IMR-90 (cell line): ENCODE measurements around the gene ARPC5. TPM values are rescaled to one million over a fixed set of nuclear protein-coding genes. Genes with fewer than 3 reads are reported as not detected.

ENCODE experiments used
- ATAC-seq: fragments of 200-7000 bp; cut with Tn5 transposase; 2 replicates; pipeline ENCODE4 v1.9.1; 2020; ENCODE audit warnings: low read depth, mild to moderate bottlenecking, moderate library complexity
- BruUV-seq: library from RNA; stranded (reverse); fragments of 400-500 nt; replicated peaks from 2 replicates; lab custom pipeline; 2021; lab: Mats Ljungman, UMichigan
- CTCF ChIA-PET: fragments of 300-600 bp; formaldehyde crosslinking; extraction: SDS; loops from one replicate; lab custom pipeline; 2021; ENCODE audit warnings: antibody characterized with exemption; lab: Yijun Ruan, JAX
- POLR2A ChIA-PET: fragments of 300-600 bp; sonication (Branson Sonifier 250); formaldehyde crosslinking; loops from one replicate; lab custom pipeline; 2022; ENCODE audit warnings: antibody characterized with exemption; ENCODE audit not compliant: unreplicated experiment; lab: Charles Lee
- DNase-seq: peaks from one replicate; pipeline ENCODE4 v3.0.0; 2013
- H2AFZ ChIP-seq: replicated peaks from 2 replicates; pipeline ENCODE3; 2013; ENCODE audit warnings: low read length, mild to moderate bottlenecking; ENCODE audit not compliant: poor library complexity
- H2AK5ac ChIP-seq: 2 replicates; pipeline ENCODE4 v1.6.1; 2013; ENCODE audit warnings: low read depth, low read length, inconsistent platforms
- H2AK9ac ChIP-seq: replicated peaks from 2 replicates; pipeline ENCODE3; 2013; ENCODE audit warnings: mild to moderate bottlenecking, low read depth, low read length, moderate library complexity; ENCODE audit not compliant: poor library complexity
- H2BK120ac ChIP-seq: 2 replicates; pipeline ENCODE4 v1.6.1; 2013; ENCODE audit warnings: low read depth, low read length, inconsistent platforms
- H2BK15ac ChIP-seq: 3 replicates; pipeline ENCODE4 v1.6.1; 2013; ENCODE audit warnings: low read depth, low read length, inconsistent platforms
- H2BK20ac ChIP-seq: 2 replicates; pipeline ENCODE4 v1.6.1; 2013; ENCODE audit warnings: low read depth, mild to moderate bottlenecking, inconsistent platforms, low read length, moderate library complexity
- H2BK5ac ChIP-seq: 2 replicates; pipeline ENCODE4 v1.6.1; 2013; ENCODE audit warnings: mild to moderate bottlenecking, low read depth, low read length, inconsistent platforms; ENCODE audit not compliant: poor library complexity, severe bottlenecking
- H3K14ac ChIP-seq: replicated peaks from 2 replicates; pipeline ENCODE4 v1.6.1; 2013; ENCODE audit warnings: low read depth, low read length, inconsistent platforms
- H3K18ac ChIP-seq: 2 replicates; pipeline ENCODE4 v1.6.1; 2013; ENCODE audit warnings: low read depth, low read length, control low read depth
- H3K23ac ChIP-seq: 2 replicates; pipeline ENCODE4 v1.6.1; 2013; ENCODE audit warnings: low read depth, low read length, inconsistent platforms
- H3K27ac ChIP-seq: 2 replicates; pipeline ENCODE4 v1.5.1; 2013; ENCODE audit warnings: mild to moderate bottlenecking, control low read depth, low read length; ENCODE audit not compliant: insufficient read depth
- H3K27me3 ChIP-seq: 2 replicates; pipeline ENCODE4 v1.6.1; 2013; ENCODE audit warnings: low read length; ENCODE audit not compliant: control insufficient read depth, insufficient read depth
- H3K36me3 ChIP-seq: 2 replicates; pipeline ENCODE4 v1.6.1; 2013; ENCODE audit warnings: low read length, mixed read lengths; ENCODE audit not compliant: control insufficient read depth, insufficient read depth
- H3K4ac ChIP-seq: 2 replicates; pipeline ENCODE4 v1.6.1; 2013; ENCODE audit warnings: low read depth, low read length, inconsistent platforms
- H3K4me1 ChIP-seq: 2 replicates; pipeline ENCODE4 v1.6.1; 2013; ENCODE audit warnings: low read length, mixed read lengths; ENCODE audit not compliant: control insufficient read depth, insufficient read depth
- H3K4me2 ChIP-seq: 2 replicates; pipeline ENCODE4 v1.6.1; 2013; ENCODE audit warnings: low read depth, mild to moderate bottlenecking, control low read depth, low read length, moderate library complexity
- H3K4me3 ChIP-seq: 2 replicates; pipeline ENCODE4 v1.5.1; 2013; ENCODE audit warnings: low read depth, mild to moderate bottlenecking, control low read depth, low read length, moderate library complexity; ENCODE audit not compliant: insufficient read depth
- H3K56ac ChIP-seq: 2 replicates; pipeline ENCODE4 v1.6.1; 2013; ENCODE audit warnings: low read length, inconsistent platforms; ENCODE audit not compliant: insufficient read depth; ENCODE audit errors: extremely low read depth
- H3K79me1 ChIP-seq, 2 experiments: 2 replicates each; pipeline ENCODE4 v1.6.1; 2013; ENCODE audit warnings: low read length in 2 of 2, inconsistent platforms in 1 of 2, low read depth in 1 of 2
- H3K9ac ChIP-seq: 2 replicates; pipeline ENCODE4 v1.6.1; 2013; ENCODE audit warnings: low read depth, low read length, control low read depth
- H3K9me1 ChIP-seq: 2 replicates; pipeline ENCODE4 v1.6.1; 2013; ENCODE audit warnings: low read length, inconsistent platforms; ENCODE audit not compliant: insufficient read depth
- H3K9me3 ChIP-seq: 2 replicates; pipeline ENCODE4 v1.6.1; 2013; ENCODE audit warnings: low read length; ENCODE audit not compliant: control insufficient read depth, insufficient read depth
- H4K20me1 ChIP-seq: 2 replicates; pipeline ENCODE4 v1.6.1; 2013; ENCODE audit warnings: low read length, inconsistent platforms; ENCODE audit not compliant: insufficient read depth
- H4K5ac ChIP-seq: 2 replicates; pipeline ENCODE4 v1.6.1; 2013; ENCODE audit warnings: mild to moderate bottlenecking, low read depth, low read length, control low read depth
- H4K8ac ChIP-seq, 2 experiments: 2 replicates each; pipeline ENCODE4 v1.6.1; 2013; ENCODE audit warnings: low read depth in 2 of 2, low read length in 2 of 2, control low read depth in 1 of 2, inconsistent platforms in 1 of 2
- H4K91ac ChIP-seq: 2 replicates; pipeline ENCODE4 v1.6.1; 2013; ENCODE audit warnings: low read depth, low read length, inconsistent platforms; ENCODE audit not compliant: insufficient read depth
- BHLHE40 ChIP-seq: fragments of 150-350 bp; IDR thresholded peaks from 2 replicates; pipeline ENCODE4 v1.6.1; 2016; ENCODE audit warnings: mild to moderate bottlenecking, low read depth, low read length
- CEBPB ChIP-seq: IDR thresholded peaks from 2 replicates; pipeline ENCODE4 v1.6.1; 2012; ENCODE audit warnings: low read depth, low read length, improper control_type of control experiment
- CHD1 ChIP-seq: IDR thresholded peaks from 2 replicates; pipeline ENCODE4 v1.6.1; 2012; ENCODE audit warnings: low read depth, low read length, improper control_type of control experiment
- CTCF ChIP-seq: conservative IDR thresholded peaks from 2 replicates; pipeline ENCODE4 v1.5.1; 2012; ENCODE audit warnings: mild to moderate bottlenecking, low read depth, low read length, improper control_type of control experiment
- ELK1 ChIP-seq: fragments of 150-350 bp; IDR thresholded peaks from 2 replicates; pipeline ENCODE4 v1.6.1; 2016; ENCODE audit warnings: low read depth, mild to moderate bottlenecking, low read length, moderate library complexity, borderline replicate concordance
- FOS ChIP-seq: fragments of 150-350 bp; IDR thresholded peaks from 2 replicates; pipeline ENCODE4 v1.6.1; 2016; ENCODE audit warnings: low read depth, low read length
- MAFK ChIP-seq: IDR thresholded peaks from 2 replicates; pipeline ENCODE4 v1.6.1; 2012; ENCODE audit warnings: low read depth, low read length, improper control_type of control experiment
- MAZ ChIP-seq: IDR thresholded peaks from 2 replicates; pipeline ENCODE4 v1.6.1; 2012; ENCODE audit warnings: low read depth, mild to moderate bottlenecking, low read length, improper control_type of control experiment, moderate library complexity, borderline replicate concordance
- MXI1 ChIP-seq: IDR thresholded peaks from 2 replicates; pipeline ENCODE4 v1.6.1; 2012; ENCODE audit warnings: low read depth, mild to moderate bottlenecking, low read length, moderate library complexity, borderline replicate concordance
- NFE2L2 ChIP-seq: fragments of 150-350 bp; IDR thresholded peaks from 2 replicates; pipeline ENCODE4 v1.6.1; 2016; ENCODE audit warnings: low read depth, mild to moderate bottlenecking, low read length
- POLR2A ChIP-seq: IDR thresholded peaks from 2 replicates; pipeline ENCODE4 v1.6.1; 2012; ENCODE audit warnings: mild to moderate bottlenecking, low read depth, low read length
- RAD21 ChIP-seq: IDR thresholded peaks from 2 replicates; pipeline ENCODE4 v1.6.1; 2012; ENCODE audit warnings: low read length, improper control_type of control experiment
- RCOR1 ChIP-seq: IDR thresholded peaks from 2 replicates; pipeline ENCODE4 v1.6.1; 2012; ENCODE audit warnings: mild to moderate bottlenecking, low read length, improper control_type of control experiment; ENCODE audit not compliant: insufficient replicate concordance
- RFX5 ChIP-seq: IDR thresholded peaks from 2 replicates; pipeline ENCODE4 v1.8.0; 2012; ENCODE audit warnings: low read depth, mild to moderate bottlenecking, low read length, moderate library complexity
- SMC3 ChIP-seq: fragments of 150-350 bp; IDR thresholded peaks from 2 replicates; pipeline ENCODE4 v1.6.1; 2016; ENCODE audit warnings: low read depth, mild to moderate bottlenecking, antibody characterized with exemption, low read length, moderate library complexity
- USF2 ChIP-seq: fragments of 150-350 bp; IDR thresholded peaks from 2 replicates; pipeline ENCODE4 v1.6.1; 2017; ENCODE audit warnings: mild to moderate bottlenecking, antibody characterized with exemption, low read length, low read depth
- WGBS, 2 experiments: methylation state at CpG; one replicate each; pipeline versions ENCODE4 v1.1.5 to v1.1.7; 2013; ENCODE audit warnings: missing lambda C conversion rate in 2 of 2; ENCODE audit not compliant: insufficient read length in 1 of 2; ENCODE audit errors: extremely low coverage in 2 of 2; 5-methylcytosine and 5-hydroxymethylcytosine counted together
- dilution Hi-C: fragments of 300-500 bp; cut with HindIII; formaldehyde crosslinking; loops from one replicate; pipeline ENCODE4 v1.14.3; 2018; ENCODE audit warnings: low sequenced_read_pairs; ENCODE audit not compliant: unreplicated experiment
- in situ Hi-C: fragments of 300-500 bp; cut with MboI; formaldehyde crosslinking; loops from 3 replicates; pipeline ENCODE4 v1.14.3; 2019; ENCODE audit warnings: low sequenced_read_pairs, inconsistent platforms, mixed read lengths
- intact Hi-C: fragments of 100-400 bp; cut with micrococcal nuclease; formaldehyde crosslinking; loops from 2 replicates; pipeline ENCODE4 v1.10.0; 2022
- polyA plus RNA-seq, 3 experiments: library from polyadenylated mRNA; depleted of rRNA; stranded (reverse); fragments of >200 nt; gene quantifications; 2 replicates each; pipeline ENCODE4 v1.2.3, GENCODE V29; 2012; ENCODE audit warnings: low replicate concordance in 1 of 3
- total RNA-seq: library from RNA; depleted of rRNA; stranded (reverse); fragments of >200 nt; gene quantifications from 2 replicates; pipeline ENCODE4 v1.2.3, GENCODE V29; 2012

The ARPC5 gene
- total and polyA plus RNA-seq, 2 of the 4 experiments (the other 2 are of a cell fraction): 132 to 212 TPM

GRCh38 chr1:183645531-183645930 lies 9.9 kb upstream of the ARPC5 start:
- H3K4ac ChIP-seq: no peak overlapping the region
- no peaks in the 10 kb centered on the region for H3K9me3 ChIP-seq
- ATAC-seq: no peak
- H2BK5ac ChIP-seq: no peak overlapping the region
- no peak overlapping the region for H2BK20ac ChIP-seq
- no peak overlapping the region for H4K8ac ChIP-seq
- H3K9ac ChIP-seq: no peak overlapping the region
- no peaks in the 10 kb centered on the region for H3K27me3 ChIP-seq
- H2AK9ac ChIP-seq: no peak overlapping the region
- TF ChIP-seq RCOR1 (no peak), FOS (no peak), MAZ (no peak), USF2 (no peak), CHD1 (no peak), SMC3 (no peak), MAFK (no peak), RFX5 (no peak), ELK1 (no peak), MXI1 (no peak), CEBPB (no peak), POLR2A (no peak), BHLHE40 (no peak), CTCF (no peak), NFE2L2 (no peak), RAD21 (no peak)
- H2BK120ac ChIP-seq: no peak overlapping the region
- H3K9me1 ChIP-seq: no peaks in the 10 kb centered on the region
- no peaks in the 10 kb centered on the region for H3K36me3 ChIP-seq
- no peak overlapping the region for H3K14ac ChIP-seq
- no peak overlapping the region for H3K18ac ChIP-seq
- no peak overlapping the region for H3K56ac ChIP-seq
- no peaks in the 10 kb centered on the region for H4K20me1 ChIP-seq
- no peak overlapping the region for H2BK15ac ChIP-seq
- H3K4me1 ChIP-seq: no peaks in the 10 kb centered on the region
- no peak overlapping the region for H2AFZ ChIP-seq
- WGBS, 2 experiments: 100% methylated on average over 3 of the region's 5 CpGs; no CpG with 5 or more reads in 1 of the 2 experiments
- intact Hi-C loops: no loop called here
- dilution Hi-C loops: no loop called here
- no peak overlapping the region for H3K4me2 ChIP-seq
- no TSS peak for BruUV-seq
- H2AK5ac ChIP-seq: no peak overlapping the region
- H3K23ac ChIP-seq: no peak overlapping the region
- H3K79me1 ChIP-seq: peaks cover 7 to 12% of the 10 kb centered on the region in 2 experiments; a peak in 3 of 4 replicates
- no peak overlapping the region for H3K4me3 ChIP-seq
- no peak overlapping the region for H4K91ac ChIP-seq
- ChIA-PET POLR2A (no interaction called here), CTCF (interaction anchor here (1.1 kb wide), 1 partner anchor 12 kb away, joined by 3 read pairs; no protein-coding TSS in a partner anchor)
- no peak overlapping the region for H4K5ac ChIP-seq
- in situ Hi-C loops: loop anchor here (10.0 kb wide), 1 partner anchor 399 kb away; no protein-coding TSS in a partner anchor
- H3K27ac ChIP-seq: no peak overlapping the region
- no peak for DNase-seq
